HepG2 (cell line): ENCODE measurements around the gene KISS1. TPM values are rescaled to one million over a fixed set of nuclear protein-coding genes. Genes with fewer than 3 reads are reported as not detected.

Experiments used
- ATF4 ChIP-seq, 2 experiments: fragments of 450-650 bp in 1 of 2; sonication (generic) in 1 of 2; formaldehyde crosslinking; IDR thresholded peaks; 2 replicates each; pipeline versions ENCODE4 v1.5.0 to v1.8.0; 2020 to 2022; ENCODE audit warnings: mild to moderate bottlenecking in 1 of 2, missing genetic modification reagents in 1 of 2
- CHCHD3 ChIP-seq: sonication (generic); formaldehyde crosslinking; IDR thresholded peaks from 2 replicates; pipeline ENCODE4 v1.8.0; 2022; ENCODE audit warnings: mild to moderate bottlenecking, missing genetic modification reagents, moderate library complexity
- DDIT3 ChIP-seq: sonication (generic); formaldehyde crosslinking; IDR thresholded peaks from 2 replicates; pipeline ENCODE4 v1.4.0; 2020; ENCODE audit warnings: mild to moderate bottlenecking, missing genetic modification reagents
- FOXC1 ChIP-seq: sonication (generic); formaldehyde crosslinking; IDR thresholded peaks from 2 replicates; pipeline ENCODE4 v1.8.0; 2022; ENCODE audit warnings: mild to moderate bottlenecking, missing genetic modification reagents, borderline replicate concordance
- HDAC1 ChIP-seq: sonication (generic); formaldehyde crosslinking; IDR thresholded peaks from 2 replicates; pipeline ENCODE4 v1.5.1; 2020; ENCODE audit warnings: mild to moderate bottlenecking, missing genetic modification reagents
- HNRNPLL ChIP-seq: fragments of 200-400 bp; formaldehyde crosslinking; IDR thresholded peaks from 2 replicates; pipeline ENCODE4 v1.6.1; 2017; ENCODE audit warnings: mild to moderate bottlenecking, low read depth, low read length; ENCODE audit not compliant: poor library complexity, severe bottlenecking
- JDP2 ChIP-seq: sonication (generic); formaldehyde crosslinking; IDR thresholded peaks from 2 replicates; pipeline ENCODE4 v1.8.1; 2022; ENCODE audit warnings: missing genetic modification reagents, borderline replicate concordance
- KAT2B ChIP-seq: fragments of 150-350 bp; IDR thresholded peaks from 2 replicates; pipeline ENCODE4 v1.6.1; 2014; ENCODE audit warnings: low read depth, low read length, borderline replicate concordance
- MYC ChIP-seq: sonication (generic); formaldehyde crosslinking; IDR thresholded peaks from 2 replicates; pipeline ENCODE4 v1.9.0; 2021; ENCODE audit warnings: missing genetic modification reagents, borderline replicate concordance
- SIN3B ChIP-seq: fragments of 150-350 bp; IDR thresholded peaks from 2 replicates; pipeline ENCODE4 v1.6.1; 2014; ENCODE audit warnings: low read length
- SP140L ChIP-seq: sonication (generic); formaldehyde crosslinking; IDR thresholded peaks from 2 replicates; pipeline ENCODE4 v1.4.0; 2020; ENCODE audit warnings: missing genetic modification reagents, borderline replicate concordance
- SP4 ChIP-seq: sonication (generic); formaldehyde crosslinking; IDR thresholded peaks from 2 replicates; pipeline ENCODE4 v1.8.1; 2023; ENCODE audit warnings: mild to moderate bottlenecking, missing genetic modification reagents
- TP53 ChIP-seq: sonication (generic); formaldehyde crosslinking; conservative IDR thresholded peaks from 2 replicates; pipeline ENCODE4 v1.4.0; 2020; ENCODE audit warnings: missing genetic modification reagents
- ZBTB21 ChIP-seq: sonication (generic); formaldehyde crosslinking; IDR thresholded peaks from 2 replicates; pipeline ENCODE4 v1.4.0; 2020; ENCODE audit warnings: missing genetic modification reagents
- ZFP90 ChIP-seq: sonication (generic); formaldehyde crosslinking; IDR thresholded peaks from 2 replicates; pipeline ENCODE4 v1.8.0; 2022; ENCODE audit warnings: missing genetic modification reagents, mild to moderate bottlenecking, inconsistent platforms, borderline replicate concordance
- ZNF577 ChIP-seq: sonication (generic); formaldehyde crosslinking; IDR thresholded peaks from 2 replicates; pipeline ENCODE4 v1.4.0; 2020; ENCODE audit warnings: mild to moderate bottlenecking, low read depth, missing genetic modification reagents, borderline replicate concordance
- ZNF660 ChIP-seq: sonication (generic); formaldehyde crosslinking; IDR thresholded peaks from 2 replicates; pipeline ENCODE4 v1.5.1; 2020; ENCODE audit warnings: mild to moderate bottlenecking, low read depth, missing genetic modification reagents, borderline replicate concordance
- ZNF768 ChIP-seq: sonication (generic); formaldehyde crosslinking; IDR thresholded peaks from 2 replicates; pipeline ENCODE4 v1.4.0; 2020; ENCODE audit warnings: missing genetic modification reagents
- polyA plus RNA-seq, 8 experiments: library from polyadenylated mRNA; depleted of rRNA in 3 of 8; stranded (reverse) in 7 of 8; unstranded in 1 of 8; fragments of >200 nt; fragmentation: Illumina TruSeq in 4 of 8; extraction: Trizol in 4 of 8; gene quantifications; 2 replicates each; pipeline versions ENCODE4 v1.2.1 to v1.2.3, GENCODE V29; 2011 to 2016; ENCODE audit warnings: low read depth in 4 of 8, missing spikeins in 1 of 8, mixed read lengths in 1 of 8; ENCODE audit not compliant: insufficient read depth in 1 of 8
- total RNA-seq, 5 experiments: library from RNA; depleted of rRNA; stranded (reverse); fragments of >200 nt; fragmentation: Illumina TruSeq; extraction: Trizol; gene quantifications; 2 replicates each; pipeline ENCODE4 v1.2.3, GENCODE V29; 2016; ENCODE audit warnings: low read depth in 1 of 5
- TF ChIP-seq, protein P1 (sequence below): sonication (generic); formaldehyde crosslinking; IDR thresholded peaks from 2 replicates; pipeline ENCODE4 v1.4.0; 2020; ENCODE audit warnings: missing genetic modification reagents, mild to moderate bottlenecking, borderline replicate concordance
- TF ChIP-seq, protein P2 (sequence below): IDR thresholded peaks from 2 replicates; pipeline ENCODE4 v1.6.1; 2018; ENCODE audit warnings: missing genetic modification reagents, mild to moderate bottlenecking, missing compliant biosample characterization

Gene KISS1
- total and polyA plus RNA-seq, 2 of the 13 experiments (the other 11 are each of a cell fraction or from before 2014, with no cell fraction given) = 0.24 to 0.80 TPM

- TF ChIP-seq, protein P1, sequence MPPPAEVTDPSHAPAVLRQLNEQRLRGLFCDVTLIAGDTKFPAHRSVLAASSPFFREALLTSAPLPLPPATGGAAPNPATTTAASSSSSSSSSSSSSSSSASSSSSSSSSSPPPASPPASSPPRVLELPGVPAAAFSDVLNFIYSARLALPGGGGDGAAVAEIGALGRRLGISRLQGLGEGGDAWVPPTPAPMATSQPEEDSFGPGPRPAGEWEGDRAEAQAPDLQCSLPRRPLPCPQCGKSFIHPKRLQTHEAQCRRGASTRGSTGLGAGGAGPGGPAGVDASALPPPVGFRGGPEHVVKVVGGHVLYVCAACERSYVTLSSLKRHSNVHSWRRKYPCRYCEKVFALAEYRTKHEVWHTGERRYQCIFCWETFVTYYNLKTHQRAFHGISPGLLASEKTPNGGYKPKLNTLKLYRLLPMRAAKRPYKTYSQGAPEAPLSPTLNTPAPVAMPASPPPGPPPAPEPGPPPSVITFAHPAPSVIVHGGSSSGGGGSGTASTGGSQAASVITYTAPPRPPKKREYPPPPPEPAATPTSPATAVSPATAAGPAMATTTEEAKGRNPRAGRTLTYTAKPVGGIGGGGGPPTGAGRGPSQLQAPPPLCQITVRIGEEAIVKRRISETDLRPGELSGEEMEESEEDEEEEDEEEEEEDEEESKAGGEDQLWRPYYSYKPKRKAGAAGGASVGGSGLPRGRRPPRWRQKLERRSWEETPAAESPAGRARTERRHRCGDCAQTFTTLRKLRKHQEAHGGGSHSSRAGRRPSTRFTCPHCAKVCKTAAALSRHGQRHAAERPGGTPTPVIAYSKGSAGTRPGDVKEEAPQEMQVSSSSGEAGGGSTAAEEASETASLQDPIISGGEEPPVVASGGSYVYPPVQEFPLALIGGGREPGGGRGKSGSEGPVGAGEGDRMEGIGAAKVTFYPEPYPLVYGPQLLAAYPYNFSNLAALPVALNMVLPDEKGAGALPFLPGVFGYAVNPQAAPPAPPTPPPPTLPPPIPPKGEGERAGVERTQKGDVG (CRISPR knock-in tag) = no peak
- TF ChIP-seq ZFP90 (CRISPR knock-in tag) = no peak; the same call in 1 of the 2 replicates
- peak in 1 of 2 experiments; percentile 65; a peak in 1 of 4 replicates for TF ChIP-seq ATF4 (CRISPR knock-in tag; IDR thresholded peaks at IDR 0.05)
- TF ChIP-seq SIN3B = no peak
- TF ChIP-seq HNRNPLL = peak; percentile 82
- TF ChIP-seq FOXC1 = peak; percentile 91
- no peak; the same call in 1 of the 2 replicates for TF ChIP-seq JDP2 (CRISPR knock-in tag)
- TF ChIP-seq HDAC1 (CRISPR knock-in tag) = peak; percentile 54
- peak; percentile 72; the same call in 1 of the 2 replicates for TF ChIP-seq MYC (CRISPR knock-in tag)
- TF ChIP-seq CHCHD3 (CRISPR knock-in tag) = 0 out of 2 replicates have a peak, but pooled peaks have one; percentile 32
- no peak for TF ChIP-seq ZNF660 (CRISPR knock-in tag)
- 0 out of 2 replicates have a peak, but pooled peaks have one; percentile 38 for TF ChIP-seq ZBTB21 (CRISPR knock-in tag)
- TF ChIP-seq, protein P2, sequence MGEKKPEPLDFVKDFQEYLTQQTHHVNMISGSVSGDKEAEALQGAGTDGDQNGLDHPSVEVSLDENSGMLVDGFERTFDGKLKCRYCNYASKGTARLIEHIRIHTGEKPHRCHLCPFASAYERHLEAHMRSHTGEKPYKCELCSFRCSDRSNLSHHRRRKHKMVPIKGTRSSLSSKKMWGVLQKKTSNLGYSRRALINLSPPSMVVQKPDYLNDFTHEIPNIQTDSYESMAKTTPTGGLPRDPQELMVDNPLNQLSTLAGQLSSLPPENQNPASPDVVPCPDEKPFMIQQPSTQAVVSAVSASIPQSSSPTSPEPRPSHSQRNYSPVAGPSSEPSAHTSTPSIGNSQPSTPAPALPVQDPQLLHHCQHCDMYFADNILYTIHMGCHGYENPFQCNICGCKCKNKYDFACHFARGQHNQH = peak; percentile 79
- TF ChIP-seq SP140L (CRISPR knock-in tag) = no peak
- no peak for TF ChIP-seq ZNF577
- TF ChIP-seq DDIT3 (CRISPR knock-in tag) = no peak
- peak; percentile 88 for TF ChIP-seq SP4 (CRISPR knock-in tag)
- TF ChIP-seq KAT2B = no peak
- TF ChIP-seq TP53 (CRISPR knock-in tag) = no peak
- peak; percentile 43; the same call in 1 of the 2 replicates for TF ChIP-seq ZNF768 (CRISPR knock-in tag)
These were observed 17.7 kb upstream of the KISS1 start, which contains the start of gene GOLT1A (continued) for GRCh38 chr1:204213668-204214662.
